ENCODE measurements around the gene MAPK4.
A peak's percentile ranks its signal among the peaks of the same experiment; 100 is the strongest.
"Not testable (repeated sequence)": the region's sequence is repeated elsewhere in the genome, so short reads cannot be mapped to it uniquely, and the experiment has no call there.

Gene MAPK4
- total RNA-seq: 0 reads per million in 2 donors

DNA sequence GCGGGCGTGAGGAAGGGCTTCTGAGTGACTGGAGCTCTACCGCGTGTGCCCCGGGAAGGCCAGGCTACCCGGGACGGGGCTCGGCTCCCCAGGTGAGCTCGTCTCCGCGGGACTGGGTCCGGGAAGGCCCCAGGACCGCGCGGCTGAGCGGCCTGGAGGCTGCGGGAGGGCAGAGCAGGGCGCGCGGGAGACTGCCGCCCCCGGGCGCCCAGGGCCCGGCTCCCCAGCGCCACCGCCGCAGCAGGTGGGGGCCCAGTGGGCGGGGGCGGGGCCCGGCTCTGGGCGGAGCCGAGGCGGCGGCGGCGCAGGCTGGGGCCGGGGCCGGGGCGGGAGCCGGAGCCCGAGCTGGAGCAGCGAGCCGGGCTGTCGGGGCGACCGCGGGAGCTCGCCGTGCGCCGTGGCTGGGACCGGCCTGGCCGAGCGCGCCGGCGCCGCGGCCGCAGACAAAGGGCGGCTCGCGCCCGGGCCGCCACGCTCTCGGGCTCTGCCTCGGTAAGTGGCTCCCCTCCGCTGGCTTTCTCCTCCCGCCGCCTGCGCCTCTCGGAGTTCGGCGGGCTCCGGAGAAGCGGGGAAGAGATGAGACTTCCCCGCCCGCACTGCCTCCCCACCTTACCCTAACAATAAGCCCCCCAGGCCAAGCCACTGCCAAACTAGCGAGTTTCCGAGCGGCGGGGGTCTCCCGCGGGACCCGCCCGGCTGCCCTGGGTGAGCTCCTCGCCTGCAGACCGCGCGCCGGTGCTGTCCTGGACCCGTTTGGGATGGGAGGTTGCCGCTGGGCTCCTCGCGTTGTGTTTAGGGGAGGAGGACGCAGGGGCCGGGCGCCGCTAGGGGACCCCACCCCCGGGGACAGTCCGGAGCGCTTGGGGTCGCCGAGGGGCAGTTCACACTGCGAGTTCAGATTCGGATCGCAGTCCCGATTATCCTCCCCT is at the start of gene MAPK4:
TSS of gene MAPK4 (plus strand) at position 336 of the 929 bp plus-strand sequence. CDS start 103,872 bp downstream, outside the sequence.
- peak; percentile 9 for DNase-seq

GRCh38 chr18:50517277-50517676 is 42.6 kb upstream of the MAPK4 start:
- DNase-seq: not testable (repeated sequence)

GRCh38 chr18:50518787-50519546 is 40.9 kb upstream of the MAPK4 start:
- DNase-seq: no peak

GRCh38 chr18:50523165-50523564 is 36.7 kb upstream of the MAPK4 start:
- DNase-seq: no peak

GRCh38 chr18:50527636-50528307 is 32.1 kb upstream of the MAPK4 start:
- DNase-seq: no peak

GRCh38 chr18:50528806-50529205 is 31.1 kb upstream of the MAPK4 start:
- DNase-seq: no peak

DNA sequence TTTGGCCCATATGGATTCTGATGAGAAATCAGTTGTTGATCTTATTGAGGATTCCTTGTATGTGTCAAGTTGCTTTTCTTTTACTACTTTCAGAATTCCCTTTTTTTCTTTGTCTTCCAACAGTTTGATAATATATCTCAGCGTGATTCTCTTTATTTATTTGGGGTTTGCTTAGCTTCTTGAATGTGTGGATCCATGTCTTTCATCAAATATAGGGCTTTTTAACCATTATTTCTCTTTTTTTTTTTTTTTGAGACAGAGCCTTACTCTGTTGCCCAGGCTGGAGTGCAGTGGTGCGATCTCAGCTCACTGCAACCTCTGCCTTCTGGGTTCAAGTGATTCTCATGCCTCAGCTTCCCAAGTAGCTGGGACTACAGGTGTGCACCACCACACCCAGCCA is 26.1 kb upstream of the MAPK4 start:
- DNase-seq: not testable (repeated sequence)

DNA sequence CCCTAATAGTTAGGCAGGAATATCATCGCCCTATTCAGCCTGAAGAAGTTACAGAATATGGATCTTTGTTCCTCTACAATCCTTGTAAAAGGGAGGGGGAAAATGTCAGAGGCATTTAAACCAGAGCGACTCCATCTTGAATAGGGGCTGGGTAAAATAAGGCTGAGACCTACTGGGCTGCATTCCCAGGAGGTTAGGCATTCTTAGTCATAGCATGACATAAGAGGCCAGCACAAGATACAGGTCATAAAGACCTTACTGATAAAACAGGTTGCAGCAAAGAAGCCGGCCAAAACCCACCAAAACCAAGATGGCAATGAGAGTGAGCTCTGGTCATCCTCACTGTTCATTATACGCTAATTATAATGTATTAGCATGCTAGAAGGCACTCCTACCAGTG is 15.4 kb upstream of the MAPK4 start:
- not testable (repeated sequence) for DNase-seq

DNA sequence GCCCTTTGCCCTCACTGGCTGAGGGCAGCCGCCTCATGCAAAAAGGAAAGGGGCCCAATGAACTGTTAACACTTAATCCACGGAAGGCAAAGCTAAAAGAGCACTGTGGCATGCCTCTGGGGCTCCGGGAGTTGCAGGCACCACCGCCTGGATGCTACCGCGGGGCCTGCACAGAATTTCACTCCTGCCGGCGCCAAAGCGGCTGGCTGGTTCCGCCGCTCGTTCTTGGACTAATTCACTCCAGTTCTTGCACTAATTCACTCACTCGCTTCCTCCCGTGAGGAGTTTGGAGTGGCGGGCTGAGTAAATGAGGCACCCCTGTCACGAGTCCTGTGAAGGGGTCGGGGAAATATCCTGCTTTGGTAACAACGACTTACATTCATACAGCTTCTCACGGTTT is 14.0 kb upstream of the MAPK4 start:
- no peak for DNase-seq

DNA sequence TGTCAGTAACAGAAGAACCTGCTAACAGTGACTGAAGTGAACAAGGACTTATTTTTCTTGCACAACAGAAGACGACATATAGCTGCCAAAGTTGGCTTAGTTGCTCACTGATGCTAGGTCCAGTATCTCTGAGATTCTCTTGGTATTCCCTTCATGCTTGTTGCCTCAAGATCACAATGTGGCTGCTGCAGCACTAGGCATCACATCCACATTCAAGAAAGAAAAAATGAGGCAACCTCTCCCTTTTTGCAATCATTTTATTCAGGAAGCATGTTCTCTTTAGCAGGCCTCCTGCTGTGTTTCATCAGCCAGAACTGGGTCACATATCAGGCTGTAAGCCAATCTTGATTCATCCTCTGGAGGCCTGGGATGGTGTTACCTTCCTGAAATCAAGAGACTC is 11.7 kb upstream of the MAPK4 start:
- no peak for DNase-seq

DNA sequence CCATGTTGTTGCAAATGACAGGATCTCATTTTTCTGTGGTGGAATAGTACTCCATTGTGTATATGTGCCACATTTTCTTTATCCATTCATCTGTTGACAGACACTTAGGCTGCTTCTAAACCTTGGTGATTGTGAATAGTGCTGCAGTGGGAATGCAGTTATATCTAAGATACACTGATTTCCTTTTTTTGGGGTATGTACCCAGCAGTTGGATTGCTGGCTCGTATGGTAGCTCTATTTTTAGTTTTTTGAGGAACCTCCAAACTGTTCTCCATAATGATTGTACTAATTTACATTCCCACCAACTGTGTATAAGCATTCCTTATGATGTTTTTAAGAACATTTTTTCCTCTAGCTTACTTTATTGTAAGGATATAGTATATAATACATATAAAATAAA is 8.2 kb upstream of the MAPK4 start:
- DNase-seq: not testable (repeated sequence)

GRCh38 chr18:50558157-50558556 is 1.7 kb upstream of the MAPK4 start:
- no peak for DNase-seq

DNA sequence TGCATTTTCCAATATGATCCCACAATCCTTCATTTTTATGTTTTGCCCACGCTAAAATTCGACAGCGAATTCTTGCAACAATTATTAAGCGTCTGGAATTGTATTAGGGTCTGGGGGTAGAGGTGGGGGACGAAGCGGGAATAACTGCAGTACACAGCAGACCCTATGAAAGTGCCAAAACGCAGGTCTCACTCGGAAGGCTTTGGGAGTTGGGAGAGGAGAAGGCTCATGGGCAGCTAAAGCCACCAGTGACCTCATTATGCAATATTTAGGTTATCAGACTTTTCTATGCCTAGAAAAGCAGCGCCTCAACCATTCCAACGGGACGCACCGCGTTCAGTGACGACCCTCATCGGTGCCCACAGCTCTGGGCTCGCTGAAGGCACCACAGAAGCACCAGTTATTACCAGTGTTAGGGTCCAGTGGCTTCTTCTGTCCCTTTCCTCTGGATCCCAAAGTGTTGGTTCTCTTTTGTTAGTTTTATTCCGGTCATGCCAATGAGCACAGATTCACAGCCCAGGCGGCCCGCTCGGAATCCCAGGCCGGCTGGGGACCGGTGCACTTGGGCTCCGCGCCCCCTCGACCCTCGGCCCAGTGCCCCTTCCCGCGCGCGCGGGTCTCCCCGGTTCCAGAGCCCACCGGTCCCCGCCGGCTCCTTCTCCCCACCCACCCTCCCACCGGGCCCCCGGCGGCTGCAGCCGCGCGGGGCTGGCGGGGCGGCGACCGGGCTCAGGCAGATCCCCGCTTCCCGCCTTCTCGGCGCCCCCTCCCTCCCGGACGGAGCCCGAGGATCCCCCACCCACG is 737 bp upstream of the MAPK4 start:
- DNase-seq: no peak

DNA sequence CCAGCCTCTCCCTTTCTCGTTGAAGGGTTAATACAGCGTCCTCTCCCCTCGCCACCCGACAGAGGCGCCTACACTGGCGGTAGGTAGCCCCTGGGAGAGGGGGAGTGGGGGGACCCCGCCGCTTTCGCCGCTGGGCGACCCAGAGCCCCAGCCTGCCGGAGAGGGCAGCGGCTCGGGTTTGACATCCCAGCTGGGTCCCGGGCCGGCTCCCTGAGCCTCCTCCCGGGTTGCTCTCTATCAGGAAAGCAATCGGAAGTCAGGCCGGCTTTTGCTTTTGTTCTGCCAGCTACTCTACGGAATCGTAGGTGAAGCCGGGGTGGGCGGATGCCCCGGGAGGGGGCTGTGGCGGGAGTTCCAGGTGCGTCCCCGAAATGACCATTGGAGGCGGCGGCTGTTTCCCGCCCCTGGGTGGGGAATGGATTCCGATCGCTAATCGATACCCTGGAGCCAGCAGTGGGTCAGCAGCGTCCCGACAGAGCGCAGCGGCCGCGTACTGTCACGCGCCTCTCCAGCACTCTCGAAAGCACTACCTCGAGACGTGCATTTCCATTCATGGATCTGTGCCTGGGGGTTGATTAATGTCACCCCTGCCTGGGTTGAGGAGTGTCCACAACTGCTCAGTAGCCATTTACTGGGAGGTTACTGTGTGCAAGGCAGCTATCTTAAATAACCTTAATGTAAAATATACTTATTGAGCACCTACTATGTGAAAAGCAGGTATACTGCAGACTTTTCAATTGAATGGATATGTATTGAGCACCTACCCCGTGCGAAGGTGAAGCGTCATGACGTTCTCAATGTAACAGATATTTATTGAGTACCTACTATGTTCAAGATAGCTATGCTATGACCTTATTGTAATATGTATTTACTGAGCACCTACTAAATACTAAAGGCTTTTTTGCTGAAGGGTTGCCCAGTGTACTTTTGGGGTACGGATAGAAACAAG is 1.1 kb downstream of the MAPK4 start:
- no peak for DNase-seq

DNA sequence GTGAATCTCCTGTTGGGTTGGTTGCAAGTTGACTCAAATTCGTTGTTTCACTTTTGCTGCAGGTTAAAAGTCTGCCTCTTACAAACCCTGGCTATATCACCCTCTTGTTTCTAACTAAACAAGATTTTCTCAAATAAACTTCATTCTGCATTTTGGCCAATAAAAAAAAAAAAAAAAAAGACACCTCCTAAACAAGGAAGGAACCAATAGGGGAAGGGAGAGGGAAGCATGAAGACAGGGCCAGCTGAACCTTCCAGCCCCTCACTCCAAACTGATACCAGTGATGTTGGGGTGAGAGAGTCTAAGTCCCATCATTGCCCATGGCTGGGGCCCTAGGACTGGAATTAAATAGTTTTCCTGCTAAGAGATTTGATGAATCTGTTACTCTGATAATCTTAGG is 2.4 kb downstream of the MAPK4 start:
- DNase-seq: not testable (repeated sequence)

DNA sequence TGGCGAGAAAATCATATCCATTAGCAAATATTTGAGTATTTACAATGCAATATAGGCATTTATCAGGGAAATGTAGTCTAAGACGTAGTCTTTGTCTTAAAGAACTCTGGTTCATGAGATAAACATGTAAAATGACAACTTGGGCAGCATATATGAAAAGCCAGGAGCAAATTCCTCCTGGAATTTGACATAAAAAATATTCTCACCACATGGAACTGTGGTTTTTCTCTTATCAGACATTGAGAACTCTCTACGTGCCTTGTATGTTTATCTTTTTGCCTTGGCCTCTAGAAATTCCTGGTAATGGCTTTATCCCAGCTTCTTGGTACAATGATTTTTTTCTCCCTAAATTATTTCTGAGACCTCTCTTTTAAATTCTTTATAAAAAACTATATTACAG is 2.8 kb downstream of the MAPK4 start:
- no peak for DNase-seq

DNA sequence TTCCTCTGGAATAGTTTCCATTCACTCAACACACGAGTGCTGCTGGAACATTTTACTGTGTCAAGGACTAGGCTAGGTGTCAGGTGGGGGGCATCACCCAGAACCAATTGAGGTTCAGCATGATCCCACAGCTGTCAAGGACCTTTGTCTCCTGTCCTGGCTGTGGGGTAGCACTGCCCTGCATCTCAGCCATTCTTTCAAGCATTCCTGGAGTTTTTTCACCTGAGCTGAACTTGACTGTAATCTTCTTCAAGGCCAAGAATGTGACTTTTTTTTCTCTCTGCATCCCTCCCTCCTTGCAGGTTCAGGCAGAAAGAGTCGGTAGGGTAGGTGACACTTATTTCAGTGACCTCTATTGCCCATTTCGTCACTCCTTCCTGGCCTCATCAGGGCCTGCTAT is 3.5 kb downstream of the MAPK4 start:
- no peak for DNase-seq

DNA sequence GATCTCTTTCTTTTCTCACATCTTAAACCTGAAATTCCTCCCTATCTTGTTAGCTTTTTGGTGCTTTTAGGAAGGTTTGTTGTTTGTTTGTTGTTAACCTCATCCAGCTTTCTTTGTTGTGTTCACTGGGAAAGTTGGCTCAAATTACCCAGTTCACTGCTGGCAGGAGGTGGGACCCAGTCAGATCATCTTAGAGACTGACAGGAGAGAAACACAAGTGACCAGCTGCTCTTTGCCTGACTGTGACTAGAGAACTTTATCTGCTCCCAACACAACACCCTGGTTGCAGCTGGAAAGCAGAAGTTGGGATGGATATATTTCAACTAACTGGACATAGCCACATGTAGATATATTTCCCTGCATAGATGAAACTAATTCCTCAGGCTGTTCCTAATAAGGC is 10.0 kb downstream of the MAPK4 start:
- no peak for DNase-seq

DNA sequence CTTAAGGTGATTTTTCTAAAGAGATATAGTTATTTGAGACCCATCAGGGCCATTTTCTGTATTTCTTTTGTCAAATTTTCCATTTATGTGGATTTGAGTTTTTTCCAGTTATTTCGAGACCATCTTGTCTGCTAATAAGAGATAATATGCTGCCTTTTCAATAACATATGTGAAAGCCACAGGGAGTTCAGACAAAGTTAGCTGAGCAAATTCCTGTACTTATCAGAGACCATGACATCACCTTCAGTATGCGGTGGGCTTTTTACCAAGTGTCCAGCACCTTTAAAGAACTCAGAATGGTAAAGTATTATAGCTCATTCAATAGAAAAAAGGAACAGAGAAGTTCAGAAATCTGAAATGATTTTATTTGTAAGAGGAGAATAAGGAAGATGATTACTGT is 11.7 kb downstream of the MAPK4 start:
- DNase-seq: no peak

DNA sequence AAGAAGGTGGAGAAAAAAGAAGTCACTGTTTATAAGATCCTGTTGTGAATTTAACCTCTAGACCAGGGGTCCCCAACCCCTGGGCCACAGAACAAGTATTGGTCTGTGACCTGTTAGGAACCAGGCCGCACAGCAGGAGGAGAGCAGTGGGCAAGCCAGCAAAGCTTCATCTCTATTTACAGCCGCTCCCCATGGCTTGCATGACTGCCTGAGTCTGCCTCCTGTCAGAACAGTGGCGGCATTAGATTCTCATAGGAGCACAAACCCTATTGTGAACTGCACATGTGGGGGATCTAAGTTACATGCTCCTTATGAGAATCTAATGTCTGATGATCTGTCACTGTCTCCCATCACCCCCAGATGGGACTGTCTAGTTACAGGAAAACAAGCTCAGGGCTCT is 13.3 kb downstream of the MAPK4 start:
- not testable (repeated sequence) for DNase-seq

DNA sequence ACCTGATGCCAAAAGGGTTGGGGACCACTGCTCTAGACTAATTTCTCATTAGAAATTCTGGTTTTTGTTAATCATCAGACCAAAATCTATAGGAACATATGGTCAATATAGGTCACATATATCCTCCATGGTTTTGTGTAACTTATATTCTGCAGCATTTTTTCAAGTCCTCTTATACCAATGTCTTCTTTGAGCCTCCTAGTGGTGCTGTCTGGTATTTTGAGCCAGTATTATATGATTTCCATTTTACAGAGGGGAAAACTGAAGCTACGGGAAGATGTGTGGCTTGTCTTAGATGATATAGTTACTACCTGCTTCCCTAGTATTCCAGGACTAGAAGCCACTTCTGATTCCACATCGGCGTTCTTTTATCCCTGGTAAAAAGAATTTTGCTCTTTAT is 13.8 kb downstream of the MAPK4 start:
- DNase-seq: no peak

Measured in activated gamma-delta T cell (primary cell).